ENCODE measurements around the gene CTSW.
A peak's percentile ranks its signal among the peaks of the same experiment; 100 is the strongest.

The CTSW gene

GRCh38 chr11:65906602-65907001, 27.0 kb downstream of the CTSW start:
- no peak for DNase-seq

DNA sequence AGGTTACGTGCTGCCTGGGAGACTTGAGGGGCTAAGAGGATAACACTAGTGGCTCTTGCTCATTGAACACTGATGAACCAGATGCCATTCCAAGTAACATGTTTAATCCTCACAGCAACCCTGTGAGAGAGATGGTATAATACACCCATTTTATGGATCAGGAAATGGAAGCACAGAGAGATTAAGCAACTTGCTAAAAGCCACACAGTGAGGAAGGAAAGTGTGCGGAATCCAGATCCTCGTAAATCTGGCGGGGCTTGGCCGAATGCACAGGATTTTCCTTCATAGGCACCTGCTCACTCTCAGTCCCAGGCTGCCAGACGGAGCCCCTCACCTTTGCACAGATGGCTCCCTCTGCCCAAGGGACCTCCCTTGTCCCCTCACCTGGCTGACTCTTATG, 28.2 kb downstream of the CTSW start:
- no peak for DNase-seq

DNA sequence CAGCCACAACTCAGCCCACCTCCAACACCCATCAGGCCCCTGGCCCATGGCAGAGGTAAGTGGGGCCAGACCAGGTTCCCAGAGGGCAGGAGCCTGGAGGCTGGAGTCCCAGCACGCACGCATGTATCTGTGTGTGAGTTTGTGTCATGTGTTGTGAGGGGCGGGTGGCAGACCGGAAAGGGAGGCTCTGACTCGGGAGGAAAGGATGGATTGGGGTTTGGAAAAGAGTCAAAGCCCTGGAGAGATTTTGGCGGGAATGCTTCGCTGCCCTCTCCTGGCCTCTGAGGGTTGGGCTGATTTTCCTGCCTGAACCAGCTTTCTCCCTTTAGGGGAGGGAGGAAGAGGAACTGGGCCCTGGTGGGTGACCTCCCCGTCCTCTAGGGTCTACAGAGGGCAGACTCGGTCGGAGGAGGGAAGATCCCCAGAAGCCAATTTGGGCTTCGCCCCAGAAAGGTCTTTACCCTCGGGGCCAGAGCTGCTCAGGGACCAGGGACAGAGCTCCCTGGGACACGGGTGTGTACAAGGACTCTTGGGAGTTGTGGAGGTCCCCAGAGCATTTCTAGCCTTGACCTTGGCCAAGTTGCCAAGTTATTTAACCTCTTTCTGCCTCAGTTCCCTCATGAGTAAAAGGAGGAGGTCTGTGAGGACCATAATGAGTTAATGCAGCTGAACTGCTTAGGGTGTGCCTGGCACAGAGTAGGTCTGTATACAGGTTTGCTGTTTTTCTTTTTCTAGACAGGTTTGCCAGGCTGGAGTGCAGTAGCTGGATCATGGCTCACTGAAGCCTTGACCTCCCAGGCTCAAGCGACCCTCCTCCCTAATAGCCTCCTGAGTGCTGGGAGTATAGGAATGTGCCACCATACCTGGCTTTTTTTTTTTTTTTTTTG, 32.3 kb downstream of the CTSW start:
- DNase-seq, result peak; percentile 92

GRCh38 chr11:65912845-65913244, 33.2 kb downstream of the CTSW start:
- DNase-seq, result peak; percentile 67

DNA sequence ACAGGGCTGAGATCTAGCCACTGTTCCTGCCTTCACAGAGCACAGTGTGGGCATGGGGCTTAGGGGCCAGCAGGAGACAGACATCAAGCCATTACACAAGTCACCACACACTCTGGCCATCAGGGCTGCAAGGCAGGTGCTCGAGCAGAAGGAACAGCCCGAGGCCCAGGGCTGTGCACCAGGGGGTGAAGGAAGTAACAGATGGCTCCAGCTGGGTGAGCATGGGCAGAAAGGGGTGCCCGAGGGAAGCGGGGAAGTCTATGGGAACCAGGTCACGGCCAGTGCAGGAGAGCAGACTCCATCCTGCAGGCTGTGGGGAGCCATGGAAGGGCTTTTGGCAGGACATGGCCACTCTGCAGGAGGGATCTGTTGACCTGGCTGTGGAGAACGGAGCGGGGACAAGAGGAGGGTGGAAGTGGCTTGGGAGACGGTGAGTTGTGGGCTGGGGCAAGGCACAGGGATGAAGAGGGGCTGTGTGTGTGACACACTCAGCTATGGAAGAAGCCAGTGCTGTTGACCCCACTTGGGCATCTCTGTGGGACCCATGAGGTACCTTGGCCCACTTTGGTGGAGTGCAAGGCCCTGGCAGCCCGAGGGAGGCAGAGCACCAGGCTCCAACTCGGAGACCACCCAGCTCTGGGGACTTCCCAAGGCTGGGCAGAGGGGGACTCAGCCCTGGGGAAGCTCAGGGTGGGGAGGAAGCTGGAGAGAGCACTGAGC, 35.6 kb downstream of the CTSW start:
- no peak for DNase-seq

DNA sequence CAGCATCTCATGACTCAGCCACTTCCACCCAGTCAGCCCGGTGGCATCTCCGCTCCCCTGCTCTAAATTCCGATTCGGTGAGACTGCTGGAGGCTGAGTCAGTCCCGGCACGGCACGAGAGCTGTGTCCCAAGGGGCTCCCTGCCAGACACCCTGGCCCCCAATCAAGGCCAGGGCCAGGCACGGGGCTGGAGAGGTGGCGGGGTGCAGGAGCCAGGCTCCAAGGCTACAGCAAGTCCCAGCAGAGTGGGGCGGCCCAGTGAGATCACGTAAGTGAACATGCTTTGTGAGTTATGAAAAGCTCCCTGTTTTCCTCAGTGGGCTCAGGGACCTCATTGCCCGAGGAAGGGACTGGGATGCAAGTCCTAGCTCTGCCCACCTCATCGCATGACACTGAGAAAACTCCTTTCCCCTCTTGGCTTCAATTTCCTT, 36.2 kb downstream of the CTSW start:
- peak; percentile 98 for DNase-seq

GRCh38 chr11:65916391-65916790, 36.8 kb downstream of the CTSW start:
- no peak for DNase-seq

- no peak for DNase-seq
These were observed 37.4 kb downstream of the CTSW start for GRCh38 chr11:65917077-65917433.

- DNase-seq, result no peak
These were observed 38.0 kb downstream of the CTSW start for GRCh38 chr11:65917434-65918210.

GRCh38 chr11:65918211-65919140, 38.8 kb downstream of the CTSW start, which contains the start of gene C11orf68:
C11orf68 (minus strand) TSS chr11:65919062; CDS start chr11:65919031, 31 bp downstream.
- DNase-seq, result no peak

- peak; percentile 99 for DNase-seq
These were observed 39.5 kb downstream of the CTSW start, which contains the start of gene DRAP1 for GRCh38 chr11:65919141-65919572. DRAP1 (plus strand) TSS chr11:65919426; CDS start chr11:65919502, 76 bp downstream.

GRCh38 chr11:65919573-65920371, 40.1 kb downstream of the CTSW start:
- DNase-seq, result no peak

DNA sequence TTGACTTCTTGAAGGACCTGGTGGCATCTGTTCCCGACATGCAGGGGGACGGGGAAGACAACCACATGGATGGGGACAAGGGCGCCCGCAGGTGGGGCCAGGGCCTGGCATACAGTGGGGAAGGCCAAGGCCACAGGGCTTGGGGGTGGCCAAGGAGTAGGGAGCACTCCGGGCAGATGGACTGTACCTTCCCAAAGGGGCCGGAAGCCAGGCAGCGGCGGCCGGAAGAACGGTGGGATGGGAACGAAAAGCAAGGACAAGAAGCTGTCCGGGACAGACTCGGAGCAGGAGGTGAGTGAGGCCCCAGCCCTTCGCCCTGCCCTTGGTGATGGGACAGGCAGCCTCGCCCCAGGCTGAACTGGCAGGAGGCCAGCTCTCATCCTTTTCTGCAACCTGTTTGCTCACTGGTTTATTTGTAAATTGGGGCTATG, 40.8 kb downstream of the CTSW start:
- no peak for DNase-seq

GRCh38 chr11:65921033-65921555, 41.5 kb downstream of the CTSW start:
- no peak for DNase-seq

- no peak for DNase-seq
These were observed 42.2 kb downstream of the CTSW start for GRCh38 chr11:65921876-65922275.

GRCh38 chr11:65922565-65922964, 42.9 kb downstream of the CTSW start:
- DNase-seq, result no peak

- no peak for DNase-seq
These were observed 45.8 kb downstream of the CTSW start for GRCh38 chr11:65925397-65925796.

DNA sequence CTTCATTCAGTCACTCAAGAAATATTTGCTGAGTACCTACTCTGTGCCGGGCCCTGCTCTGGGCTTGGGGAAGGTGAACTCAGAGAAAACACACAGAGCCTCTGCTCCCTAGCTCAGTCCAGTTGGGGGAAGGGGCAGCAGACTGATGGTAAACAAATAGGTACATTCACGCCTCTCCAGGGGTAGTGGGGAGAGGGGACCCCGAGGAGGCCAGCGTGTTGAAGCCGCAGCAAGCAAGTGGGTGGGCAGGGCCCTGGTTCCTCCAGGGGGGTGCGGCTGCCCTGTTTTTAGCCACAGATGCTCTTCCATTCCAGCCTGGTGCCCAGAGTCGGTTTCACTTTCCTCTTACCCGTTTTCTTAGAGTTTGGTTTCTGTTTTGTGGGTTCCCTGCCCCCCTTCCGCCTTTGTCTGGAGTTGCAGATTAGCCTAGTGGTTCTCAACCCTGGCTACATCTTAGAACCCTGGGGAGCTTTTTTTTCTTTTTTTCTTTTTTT, 48.3 kb downstream of the CTSW start:
- DNase-seq, result no peak

- DNase-seq, result no peak
These were observed 49.0 kb downstream of the CTSW start for GRCh38 chr11:65928667-65929066.

DNA sequence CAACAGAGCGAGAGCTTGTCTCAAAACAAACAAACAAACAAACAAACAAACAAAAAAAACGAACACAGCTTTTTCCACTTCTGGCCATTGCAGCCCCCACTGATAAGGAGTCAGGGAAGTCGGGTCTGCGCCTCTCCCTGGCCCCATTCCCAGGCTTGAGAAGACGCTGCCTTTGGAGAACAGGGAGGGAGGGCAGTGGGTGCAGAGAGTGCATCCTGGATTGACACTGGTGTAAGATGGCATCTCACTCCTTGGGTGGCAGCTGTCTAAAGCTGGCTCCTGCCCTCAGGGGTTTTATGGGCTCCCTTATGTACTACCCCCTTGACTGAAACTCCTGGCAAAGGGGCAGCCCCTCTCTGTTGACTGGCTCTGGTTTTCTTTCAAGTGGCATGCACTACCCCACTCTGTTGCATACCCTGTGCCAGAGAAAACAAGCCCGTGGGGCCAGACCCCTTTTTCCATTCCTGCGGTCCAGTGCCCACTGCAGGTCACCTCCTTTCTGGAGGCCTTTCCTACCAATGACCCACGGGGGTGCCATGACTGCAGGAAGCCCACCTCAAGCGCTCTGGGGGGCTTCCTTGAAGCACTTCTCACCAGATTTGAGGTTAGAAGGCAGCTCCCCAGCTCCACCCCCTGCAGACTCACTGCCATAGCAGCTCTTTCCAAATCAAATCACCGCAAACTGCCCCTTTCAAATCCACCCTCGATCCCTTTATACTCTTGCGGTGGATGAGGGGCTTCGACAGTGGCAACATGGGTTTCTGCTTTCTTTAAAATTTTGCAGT, 52.3 kb downstream of the CTSW start:
- DNase-seq, result no peak

Data from fibroblast of skin of right quadriceps (primary cell).